Endodermal cell (in vitro differentiated cells): ENCODE results near the gene ORAI2. TPM values are rescaled to one million over a fixed set of nuclear protein-coding genes. Genes with fewer than 3 reads are reported as not detected.

ENCODE experiments used
- DNase-seq: peaks from one replicate; pipeline ENCODE4 v3.0.0-alpha.2; 2017
- H3K27ac ChIP-seq: 2 replicates; pipeline ENCODE4 v1.5.1; 2013; ENCODE audit warnings: mild to moderate bottlenecking, low read depth, low read length, moderate library complexity
- H3K27me3 ChIP-seq: 2 replicates; pipeline ENCODE4 v1.6.1; 2013; ENCODE audit warnings: mild to moderate bottlenecking, low read length, moderate library complexity; ENCODE audit not compliant: insufficient read depth, control insufficient read depth, poor library complexity, severe bottlenecking
- H3K36me3 ChIP-seq: 2 replicates; pipeline ENCODE4 v1.7.0; 2013; ENCODE audit warnings: mild to moderate bottlenecking, low read length, moderate library complexity; ENCODE audit not compliant: control insufficient read depth, insufficient read depth
- H3K4me1 ChIP-seq: one replicate; pipeline ENCODE4 v1.7.0; 2013; ENCODE audit warnings: low read length; ENCODE audit not compliant: control insufficient read depth, insufficient read depth
- H3K4me3 ChIP-seq: 2 replicates; pipeline ENCODE4 v1.5.1; 2013; ENCODE audit warnings: mild to moderate bottlenecking, low read length, moderate library complexity
- H3K9ac ChIP-seq: 2 replicates; pipeline ENCODE4 v1.6.1; 2013; ENCODE audit warnings: mild to moderate bottlenecking, low read length, moderate library complexity; ENCODE audit not compliant: poor library complexity, severe bottlenecking; ENCODE audit errors: extremely low read depth
- H3K9me3 ChIP-seq: 2 replicates; pipeline ENCODE4 v1.6.1; 2013; ENCODE audit warnings: mild to moderate bottlenecking, low read length, moderate library complexity; ENCODE audit not compliant: control insufficient read depth
- H3K27ac Mint-ChIP-seq: 2 replicates; pipeline ENCODE4 v1.8.0; 2020; ENCODE audit warnings: mixed read lengths
- H3K27me3 Mint-ChIP-seq: 2 replicates; pipeline ENCODE4 v1.8.0; 2021; ENCODE audit warnings: mild to moderate bottlenecking, mixed read lengths; ENCODE audit not compliant: insufficient read depth
- H3K36me3 Mint-ChIP-seq: 2 replicates; pipeline ENCODE4 v1.8.0; 2020; ENCODE audit warnings: low read depth, mixed read lengths
- H3K4me1 Mint-ChIP-seq: 2 replicates; pipeline ENCODE4 v1.8.0; 2020; ENCODE audit warnings: mixed read lengths
- H3K4me3 Mint-ChIP-seq: 2 replicates; pipeline ENCODE4 v1.8.0; 2020; ENCODE audit warnings: mild to moderate bottlenecking, moderate library complexity, mixed read lengths
- H3K9me3 Mint-ChIP-seq: 2 replicates; pipeline ENCODE4 v1.8.0; 2020; ENCODE audit warnings: mild to moderate bottlenecking, mixed read lengths
- CTCF ChIP-seq: fragments of 200-600 bp; sonication (generic); conservative IDR thresholded peaks from 2 replicates; pipeline ENCODE4 v1.5.0; 2021; ENCODE audit warnings: antibody characterized with exemption, mild to moderate bottlenecking
- WGBS, 2 experiments: methylation state at CpG; one replicate each; pipeline versions ENCODE4 v1.1.5 to v1.1.7; 2013; ENCODE audit warnings: missing lambda C conversion rate in 2 of 2, mixed read lengths in 1 of 2; ENCODE audit not compliant: insufficient coverage in 1 of 2, insufficient read length in 1 of 2; 5-methylcytosine and 5-hydroxymethylcytosine counted together
- total RNA-seq, 2 donors: library from RNA; stranded (reverse); fragmentation: NEBNext Ultra II Directional in 1 of 2; extraction: Animal tissue kit (Norgen Biotek cat#: 25700) in 1 of 2; gene quantifications; 2 replicates in 1 of 2; 3 replicates in 1 of 2; pipeline ENCODE4 v1.2.1, GENCODE V29; 2021

The ORAI2 gene
- total RNA-seq, 2 donors from 2014 or later: 24.3 to 26.1 TPM

GRCh38 chr7:102469351-102469971 lies 36.1 kb downstream of the ORAI2 start:
- H3K4me1 ChIP-seq: no peaks in the 10 kb centered on the region
- no peak overlapping the region for H3K27ac ChIP-seq
- no peaks in the 10 kb centered on the region for H3K9me3 ChIP-seq
- H3K27me3 ChIP-seq: no peaks in the 10 kb centered on the region
- no peak for TF ChIP-seq CTCF
- H3K36me3 ChIP-seq: peaks cover 15% of the 10 kb centered on the region
- DNase-seq: no peak
- H3K4me3 ChIP-seq: no peak overlapping the region
- Mint-ChIP-seq H3K9me3 (no peaks in the 10 kb centered on the region), H3K36me3 (peaks cover 19% of the 10 kb centered on the region), H3K27ac (no peak overlapping the region), H3K4me3 (no peak overlapping the region), H3K27me3 (no peaks in the 10 kb centered on the region), H3K4me1 (no peaks in the 10 kb centered on the region)
- H3K9ac ChIP-seq: no peak overlapping the region
- WGBS, 2 experiments: 92 to 94% methylated on average over 8 to 24 of the region's 24 CpGs

- H3K9ac ChIP-seq: no peak overlapping the region
- 83 to 99% methylated on average over 9 to 20 of the region's 20 CpGs for WGBS, 2 experiments
- H3K4me3 ChIP-seq: no peak overlapping the region
- Mint-ChIP-seq H3K27me3 (no peaks in the 10 kb centered on the region), H3K36me3 (peaks cover 19% of the 10 kb centered on the region), H3K4me3 (no peak overlapping the region), H3K9me3 (no peaks in the 10 kb centered on the region), H3K27ac (no peak overlapping the region), H3K4me1 (no peaks in the 10 kb centered on the region)
- H3K9me3 ChIP-seq: no peaks in the 10 kb centered on the region
- DNase-seq: no peak
- TF ChIP-seq CTCF: no peak
- no peaks in the 10 kb centered on the region for H3K27me3 ChIP-seq
- H3K27ac ChIP-seq: no peak overlapping the region
- no peaks in the 10 kb centered on the region for H3K4me1 ChIP-seq
- peaks cover 15% of the 10 kb centered on the region for H3K36me3 ChIP-seq
These were observed 36.8 kb downstream of the ORAI2 start for GRCh38 chr7:102469972-102470825.

GRCh38 chr7:102471791-102472125 lies 38.4 kb downstream of the ORAI2 start:
- Mint-ChIP-seq H3K4me3 (no peak overlapping the region), H3K4me1 (no peaks in the 10 kb centered on the region), H3K9me3 (no peaks in the 10 kb centered on the region), H3K36me3 (peaks cover 11% of the 10 kb centered on the region), H3K27me3 (no peaks in the 10 kb centered on the region), H3K27ac (peak overlapping the region; percentile 52)
- H3K4me1 ChIP-seq: no peaks in the 10 kb centered on the region
- no peaks in the 10 kb centered on the region for H3K9me3 ChIP-seq
- H3K36me3 ChIP-seq: peaks cover 15% of the 10 kb centered on the region
- no peak for TF ChIP-seq CTCF
- H3K9ac ChIP-seq: no peak overlapping the region
- H3K27me3 ChIP-seq: no peaks in the 10 kb centered on the region
- 93 to 94% methylated on average over 5 to 6 of the region's 6 CpGs for WGBS, 2 experiments
- no peak overlapping the region for H3K4me3 ChIP-seq
- H3K27ac ChIP-seq: no peak overlapping the region
- DNase-seq: no peak
